Inflammatory macrophage (primary cell): ENCODE results near the gene UQCRQ.

Source experiments
- DNase-seq, 2 donors: peaks; one replicate each; pipeline ENCODE4 v3.0.0-alpha.2; 2020 to 2022
- total RNA-seq, 18 experiments: gene quantifications; one replicate each; lab custom pipeline; 2026; ENCODE audit warnings: mixed read lengths in 6 of 18, inconsistent platforms in 2 of 18; lab: John Stamatoyannopoulos, UW

The UQCRQ gene
- total RNA-seq, result 43.4 to 125 (median 89.8) reads per million in 18 experiments

DNA sequence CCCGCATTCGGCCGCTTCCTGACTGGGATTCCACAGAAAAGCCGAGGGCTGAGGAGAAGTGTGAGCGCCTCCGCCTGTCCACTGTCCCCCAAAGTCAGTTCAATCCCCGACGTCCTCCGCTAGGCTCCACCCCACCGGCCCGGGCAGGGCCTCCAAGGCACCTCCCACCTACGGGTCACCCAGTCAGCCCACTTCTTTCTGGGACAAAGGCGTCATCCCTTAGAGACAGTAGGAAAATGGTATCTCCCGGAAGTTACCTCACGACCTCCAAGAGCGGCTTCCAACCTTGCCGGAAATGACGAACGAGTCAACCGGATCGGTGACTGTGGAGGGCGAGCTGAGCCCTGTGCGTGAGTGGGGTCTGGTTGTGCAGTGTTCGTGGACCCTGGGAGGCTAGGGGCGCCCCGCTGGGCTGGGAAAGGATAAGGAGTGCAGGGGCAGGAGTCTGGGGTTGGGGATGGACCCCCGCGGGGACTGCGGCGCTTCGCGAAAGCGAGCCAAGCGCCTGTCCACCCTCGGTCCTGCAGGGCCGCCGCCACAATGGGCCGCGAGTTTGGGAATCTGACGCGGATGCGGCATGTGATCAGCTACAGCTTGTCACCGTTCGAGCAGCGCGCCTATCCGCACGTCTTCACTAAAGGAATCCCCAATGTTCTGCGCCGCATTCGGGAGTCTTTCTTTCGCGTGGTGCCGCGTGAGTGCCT lies at the start of gene UQCRQ, which contains the start of gene GDF9:
Gene UQCRQ, plus strand, starts transcription at position 301 of the 704 bp plus-strand sequence. Its CDS starts 240 bp downstream, at position 541.
Gene GDF9, minus strand, starts transcription at position 128 of the 704 bp plus-strand sequence. CDS start 1,936 bp downstream, outside the sequence.
- peak; percentile 99 for DNase-seq

- peak in 1 of 2 donors; percentile 1 for DNase-seq
Observed at GRCh38 chr5:132817011-132817410, 49.4 kb upstream of the UQCRQ start.

DNA sequence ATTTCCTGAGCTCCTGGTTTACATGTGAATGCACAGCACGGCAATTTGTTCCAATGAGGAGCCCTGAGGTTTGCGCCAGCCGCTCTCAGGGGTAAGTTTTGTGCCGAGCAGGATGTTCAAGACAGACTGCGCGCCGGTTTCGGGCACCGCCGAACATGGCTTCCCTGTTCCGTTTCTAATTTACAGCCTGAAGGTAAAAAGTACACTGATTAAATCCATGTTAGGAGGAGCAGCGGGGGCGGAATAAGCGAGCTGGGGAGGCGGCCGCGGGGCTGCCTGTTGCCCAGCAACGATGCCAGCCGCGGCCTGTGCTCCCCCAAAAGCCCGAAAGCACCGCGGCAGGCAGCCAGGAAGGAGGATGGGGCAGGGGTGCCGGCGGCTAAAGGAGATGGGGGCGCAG lies 47.0 kb upstream of the UQCRQ start:
- no peak for DNase-seq

- peak; percentile 91 for DNase-seq
Observed at GRCh38 chr5:132820162-132820754, 46.2 kb upstream of the UQCRQ start.

DNA sequence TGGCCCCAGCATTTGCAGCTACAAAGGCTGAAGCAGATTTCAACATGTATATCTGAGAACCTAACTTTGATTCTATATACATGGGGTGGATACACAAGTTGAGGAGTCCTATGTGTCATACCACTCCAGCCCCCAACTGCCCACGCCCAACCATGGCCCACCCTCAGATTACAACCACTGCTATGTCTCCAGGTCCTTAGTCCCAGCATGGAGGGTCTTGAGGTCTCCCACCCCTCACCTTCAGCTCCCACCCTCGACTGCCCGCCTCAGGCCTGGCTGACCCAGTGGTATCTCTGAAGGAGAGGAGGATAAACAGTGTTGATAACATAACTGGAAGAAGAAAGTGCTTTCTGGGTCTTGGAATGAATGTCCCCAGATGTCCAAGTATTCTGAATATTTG lies 45.1 kb upstream of the UQCRQ start:
- no peak for DNase-seq

- no peak for DNase-seq
Observed at GRCh38 chr5:132821791-132822190, 44.7 kb upstream of the UQCRQ start.

DNA sequence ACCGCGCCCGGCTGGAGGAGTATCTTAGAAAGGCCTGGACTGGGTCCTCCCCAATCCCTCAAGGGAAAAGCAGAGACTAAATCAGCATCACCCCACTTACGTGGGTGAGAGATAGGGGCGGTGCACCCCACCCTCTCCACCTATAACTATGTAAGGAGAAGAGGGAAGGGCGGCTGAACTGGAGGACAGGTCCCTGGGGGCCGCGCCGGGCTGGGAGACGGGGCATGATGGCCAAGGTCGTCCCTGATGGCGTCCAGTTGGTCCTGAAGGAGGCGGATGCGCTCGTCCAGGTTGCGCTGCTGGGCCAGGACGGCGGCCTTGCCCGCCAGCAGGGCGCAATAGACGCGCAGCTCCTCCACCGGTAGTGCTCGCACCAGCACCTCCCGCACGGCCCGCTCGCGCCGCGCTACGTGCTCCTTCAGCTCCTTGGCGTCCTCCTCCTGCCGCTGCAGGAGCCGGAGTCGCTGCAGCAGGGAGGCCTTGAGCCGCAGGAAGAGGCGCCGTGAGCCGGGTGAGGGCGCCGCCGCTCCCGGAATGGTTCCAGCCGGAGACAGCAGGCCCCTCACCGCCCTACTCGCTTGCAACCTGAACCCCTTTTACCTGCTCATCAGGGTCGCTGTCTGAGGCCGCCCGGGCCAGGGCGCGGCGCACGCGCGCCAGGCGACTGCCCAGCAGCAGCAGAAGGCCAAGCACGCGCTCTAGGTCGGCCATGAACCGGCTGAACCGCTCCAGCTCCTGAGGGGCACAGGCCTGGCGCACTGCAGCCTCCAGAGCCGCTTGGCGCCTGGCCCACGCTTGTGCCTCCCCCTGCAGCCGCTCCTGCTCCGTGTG lies 43.6 kb upstream of the UQCRQ start:
- peak in 1 of 2 donors; percentile 1 for DNase-seq

GRCh38 chr5:132823481-132824050 lies 42.9 kb upstream of the UQCRQ start:
- peak in 1 of 2 donors; percentile 0 for DNase-seq

DNA sequence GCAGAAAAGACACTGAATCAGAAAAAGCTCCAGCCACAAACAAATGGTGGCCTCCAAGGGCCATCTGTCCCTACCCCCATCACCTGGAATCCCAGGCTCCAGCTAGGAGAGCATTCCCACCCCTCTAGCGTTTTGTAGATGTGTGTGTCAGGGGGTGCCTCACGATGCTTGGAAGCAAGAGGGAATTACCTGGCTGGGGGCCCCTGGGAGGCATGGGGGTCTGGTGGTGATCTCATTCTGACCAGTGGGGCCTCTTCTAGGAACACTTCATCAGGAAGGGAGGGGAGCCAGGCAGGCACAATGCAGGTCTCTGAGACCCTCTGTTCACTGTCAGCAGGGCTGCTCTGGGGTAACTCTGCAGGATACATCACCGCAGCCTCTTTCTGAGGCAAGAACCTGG lies 42.0 kb upstream of the UQCRQ start:
- no peak for DNase-seq

DNA sequence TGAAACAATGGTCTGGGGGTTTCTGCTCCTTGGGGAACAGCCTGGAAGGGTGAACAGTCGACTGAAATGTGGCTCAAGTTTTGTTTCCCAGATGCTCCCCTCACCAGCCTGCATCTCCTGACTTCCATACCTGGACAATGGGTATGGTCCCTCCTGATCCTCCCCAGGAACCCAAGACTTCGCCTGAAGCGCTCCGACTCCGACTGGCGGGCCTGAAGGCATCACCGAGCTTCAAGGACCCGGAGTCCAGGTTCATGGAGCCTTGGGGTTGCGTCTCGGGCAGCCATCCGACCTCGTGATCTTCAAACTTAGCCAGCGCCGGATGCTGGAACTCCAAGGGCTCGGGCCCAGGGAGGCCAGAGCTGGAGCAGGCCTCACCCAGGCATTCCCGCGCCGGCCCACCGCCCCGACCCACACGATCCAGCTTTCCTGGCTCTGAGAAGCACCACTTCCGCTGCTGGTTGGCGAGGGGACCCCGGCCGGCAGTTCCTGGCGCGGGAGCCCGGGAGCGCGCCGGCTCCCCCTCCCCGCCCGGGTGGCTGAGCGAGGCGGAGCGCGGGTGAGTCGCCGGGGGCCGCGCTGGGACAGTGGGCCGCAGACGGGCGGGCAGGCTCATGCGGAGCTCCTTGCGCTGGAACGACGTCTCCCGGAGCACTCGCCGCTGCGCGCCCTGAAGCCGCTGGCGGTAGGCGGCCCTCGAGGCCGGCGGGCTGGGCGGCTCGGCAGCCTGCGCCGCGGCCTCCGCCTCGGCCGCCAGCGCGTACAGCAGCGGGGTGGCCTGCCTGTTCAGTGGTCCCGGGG lies 41.2 kb upstream of the UQCRQ start:
- no peak for DNase-seq

DNA sequence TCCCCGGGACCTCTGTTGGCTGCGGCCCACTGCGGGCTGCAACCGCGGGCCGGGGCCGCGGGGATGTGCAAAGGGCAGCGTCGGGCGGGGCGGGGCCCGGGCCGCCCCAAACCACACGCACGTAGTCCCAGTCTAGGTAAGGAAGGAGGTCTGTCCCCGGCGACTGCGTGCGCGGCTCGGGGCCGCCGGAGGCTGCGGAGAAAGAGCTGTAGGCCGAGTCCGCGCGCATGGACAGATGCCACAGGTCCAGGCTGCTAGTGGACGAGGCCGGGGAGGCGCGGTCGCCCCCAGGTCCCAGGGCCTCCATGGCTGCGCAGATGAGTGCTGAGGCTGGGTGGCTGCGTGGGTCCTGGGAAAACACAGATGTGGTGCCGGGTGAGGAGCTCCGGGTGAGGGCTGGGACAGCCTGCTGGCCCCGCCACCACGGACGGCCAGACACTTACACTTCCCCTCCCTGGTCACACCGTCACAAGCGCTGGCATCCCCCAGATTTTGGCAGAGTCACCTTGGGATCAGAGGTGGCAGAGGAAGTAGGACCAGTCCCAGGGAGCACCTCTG lies 40.5 kb upstream of the UQCRQ start:
- no peak for DNase-seq

DNA sequence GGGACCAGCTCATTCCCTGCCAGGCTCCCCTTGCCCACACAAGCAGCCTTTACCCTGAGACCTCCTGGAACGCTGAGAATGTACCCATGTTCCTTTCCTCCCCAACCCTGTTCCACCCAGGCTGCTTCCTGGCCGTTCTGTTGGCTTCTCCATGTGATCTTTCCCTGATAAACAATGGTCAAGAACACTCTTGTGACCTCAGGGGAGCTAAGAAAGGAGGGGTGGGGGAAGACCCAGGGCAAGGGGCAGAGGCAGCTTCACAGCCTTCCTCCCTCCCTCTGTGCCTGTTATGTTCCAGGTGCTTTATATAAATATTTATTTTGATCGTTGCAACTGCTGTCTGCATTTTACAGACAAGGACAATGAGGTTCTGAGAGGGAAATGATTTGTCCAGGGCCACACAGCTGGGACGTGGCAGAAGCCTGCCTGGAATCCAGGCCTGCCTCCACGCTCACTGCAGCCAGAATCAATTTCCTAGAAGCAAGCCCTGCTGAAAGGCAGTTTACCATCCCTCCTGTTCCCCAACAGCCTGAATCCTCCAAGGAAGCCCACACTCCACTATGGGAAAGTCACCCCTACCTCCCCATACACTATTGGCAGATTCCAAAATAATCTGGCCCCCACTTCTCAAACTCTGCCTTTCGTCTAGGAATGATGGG lies 39.9 kb upstream of the UQCRQ start:
- DNase-seq, result no peak

DNA sequence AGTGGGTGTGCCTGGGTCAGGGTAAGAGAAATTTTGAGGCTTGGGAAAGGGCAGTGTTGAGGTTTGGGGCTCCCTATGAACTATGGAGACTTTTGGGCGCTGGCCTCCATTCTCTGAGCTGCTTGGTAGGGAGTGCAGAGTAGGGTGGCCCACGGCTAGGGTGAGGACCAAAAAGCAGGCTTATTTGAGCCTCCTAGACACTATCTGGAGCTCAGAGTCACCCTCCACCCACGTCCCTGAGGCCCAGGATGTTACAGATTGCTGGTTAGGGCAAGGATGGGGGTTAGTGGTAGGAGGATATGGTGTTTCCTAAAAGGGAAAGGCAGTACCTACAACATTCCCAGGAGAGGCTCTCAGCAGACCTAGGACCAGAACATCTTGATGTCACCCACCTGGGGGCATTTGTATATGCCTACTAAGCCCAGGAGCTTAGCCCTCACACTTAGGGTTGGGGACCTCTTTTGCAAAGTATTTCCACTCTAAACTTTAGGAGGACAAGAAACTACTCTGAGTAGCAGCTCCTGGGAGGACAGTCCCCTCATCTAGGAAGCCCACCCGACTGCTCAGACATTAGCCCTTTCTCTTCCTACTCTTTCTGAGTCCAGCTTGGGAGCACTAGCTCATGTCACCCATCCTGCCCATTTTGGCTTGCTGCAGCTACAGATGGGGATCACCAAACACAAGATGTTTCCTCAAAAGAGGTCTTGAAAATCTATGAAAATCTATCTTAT lies 38.3 kb upstream of the UQCRQ start:
- DNase-seq, result no peak

- no peak for DNase-seq
Observed at GRCh38 chr5:132828846-132829494, 37.5 kb upstream of the UQCRQ start.

GRCh38 chr5:132829742-132830435 lies 36.6 kb upstream of the UQCRQ start:
- DNase-seq, result peak; percentile 62 to 65

DNA sequence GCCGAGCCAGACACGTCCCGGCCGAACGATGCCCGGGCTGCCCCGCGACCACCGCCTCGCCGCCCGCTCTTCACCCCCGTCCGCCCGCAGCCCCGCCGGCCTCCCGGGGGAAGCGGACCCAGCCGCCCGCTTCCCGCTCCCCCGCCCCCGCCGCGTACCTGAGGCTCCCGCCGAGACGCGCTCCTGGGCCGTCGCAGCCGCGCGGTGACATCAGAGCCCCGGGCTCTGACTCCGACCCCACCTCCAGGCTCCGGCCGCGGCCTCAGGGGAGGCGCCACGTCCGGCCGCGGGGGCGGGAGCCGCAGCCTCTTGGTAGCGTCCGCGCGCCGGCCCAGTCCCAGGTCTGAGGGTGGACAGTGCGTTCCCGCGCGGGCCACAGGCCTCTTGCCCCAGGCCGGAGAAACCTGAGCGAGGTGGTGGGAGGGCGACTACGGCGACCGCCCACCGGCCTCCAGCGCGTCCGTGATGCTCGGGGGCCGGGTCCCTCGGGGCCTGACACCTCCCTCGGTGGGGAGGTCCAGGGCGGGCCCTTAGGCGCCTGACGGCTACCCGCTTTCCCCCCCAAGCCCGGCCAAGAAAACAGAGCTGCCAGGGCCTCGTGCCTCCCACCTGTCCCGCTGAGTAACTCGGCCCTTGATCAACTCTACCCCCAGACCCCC lies 35.9 kb upstream of the UQCRQ start, which contains the start of gene SHROOM1:
Gene SHROOM1, minus strand, starts transcription at position 212 of the 659 bp plus-strand sequence. CDS start 4,507 bp downstream, outside the sequence.
- peak; percentile 45 to 61 for DNase-seq

DNA sequence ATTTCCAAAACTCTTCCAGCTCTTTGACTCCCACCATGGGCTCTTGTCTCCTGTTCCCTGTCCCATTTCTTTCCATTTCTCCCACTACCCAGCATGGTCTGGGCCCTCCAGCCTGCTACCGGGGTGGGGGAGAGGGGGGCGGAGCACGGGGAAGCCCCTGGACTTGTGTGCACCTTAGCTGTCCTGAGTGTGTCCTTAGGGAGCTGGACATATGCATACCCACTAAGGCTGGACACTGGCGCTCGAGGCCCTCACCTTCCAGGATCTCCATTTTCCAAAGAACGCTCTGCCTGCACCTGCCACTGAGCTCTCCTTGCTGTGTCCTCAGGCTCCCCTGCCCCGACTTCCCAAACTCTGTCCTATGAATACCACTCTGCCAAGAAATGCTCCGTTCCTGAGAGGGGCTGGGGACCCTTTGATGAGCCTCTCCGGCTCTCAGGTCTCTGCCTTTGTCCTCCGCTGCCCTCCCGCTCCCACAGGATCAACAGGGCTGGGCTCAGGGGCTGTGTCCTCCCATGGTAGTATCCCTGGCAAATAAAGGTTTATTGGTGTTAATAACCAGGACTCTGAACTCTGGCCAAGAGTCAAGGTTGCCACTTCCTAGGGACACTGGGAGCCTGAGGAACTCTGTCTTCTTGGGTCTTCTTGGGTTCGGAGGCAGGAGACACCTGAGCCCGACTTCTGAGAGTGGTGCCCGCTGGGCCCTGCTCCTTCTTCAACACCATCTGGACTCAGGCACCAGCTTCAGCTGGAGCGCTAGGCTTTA lies 35.2 kb upstream of the UQCRQ start:
- no peak for DNase-seq

- DNase-seq, result no peak
Observed at GRCh38 chr5:132832612-132833011, 33.8 kb upstream of the UQCRQ start.
